HL-60/S4 treated with retinoic acid at 250 ng/mL for 4 days and 3 days (cell line): Measurements from ENCODE around the gene TMC6.
"Not testable (repeated sequence)": the region's sequence is repeated elsewhere in the genome, so short reads cannot be mapped to it uniquely, and the experiment has no call there.

Experiments used
- in situ Hi-C: fragments of 300-500 bp; cut with MboI; formaldehyde crosslinking; loops from 2 replicates; pipeline ENCODE4 v1.7.0; 2022; ENCODE audit warnings: low sequenced_read_pairs

TMC6 gene

DNA sequence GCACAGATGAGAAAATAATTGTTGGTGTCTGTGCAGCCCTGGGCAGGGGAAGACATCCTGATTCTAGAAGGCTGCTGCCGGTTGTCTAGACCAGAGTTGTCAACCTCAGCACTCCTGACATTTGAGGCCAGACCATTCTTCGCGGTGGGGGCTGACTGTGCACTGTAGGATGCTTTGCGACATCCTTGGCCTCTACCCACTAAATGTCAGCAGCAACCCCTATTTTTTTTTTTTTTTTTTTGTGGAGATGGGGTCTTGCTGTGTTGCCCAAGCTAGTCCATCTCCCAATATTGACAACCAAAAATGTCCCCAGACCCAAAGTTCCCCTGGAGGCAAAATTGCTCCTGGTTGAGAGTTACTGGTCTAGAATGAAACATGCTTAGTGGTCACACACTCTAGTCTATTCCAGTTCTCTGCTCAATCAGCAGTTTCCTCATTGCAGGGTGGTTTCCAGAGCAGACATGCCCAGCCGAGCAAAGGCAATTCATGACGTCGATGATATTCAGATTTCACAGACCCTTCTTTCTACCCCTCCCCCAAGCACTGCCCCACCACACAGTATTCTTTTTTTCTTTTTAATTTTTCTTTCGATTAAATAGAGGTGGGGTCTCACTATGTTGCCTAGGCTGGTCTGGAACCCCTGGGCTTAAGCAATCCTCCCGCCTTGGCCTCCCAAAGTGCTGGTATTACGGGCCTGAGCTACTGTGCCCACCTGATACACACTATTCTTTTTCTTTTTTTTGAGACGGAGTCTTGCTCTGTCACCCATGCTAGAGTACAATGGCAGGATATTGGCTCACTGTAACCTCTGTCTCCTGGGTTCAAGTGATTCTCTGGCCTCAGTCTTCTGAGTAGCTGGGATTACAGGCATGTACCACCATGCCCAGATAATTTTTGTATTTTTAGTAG, 26.6 kb upstream of the TMC6 start:
- in situ Hi-C loops = no loop called here

GRCh38 chr17:78151514-78152008, 23.0 kb upstream of the TMC6 start:
- in situ Hi-C loops = no loop called here

DNA sequence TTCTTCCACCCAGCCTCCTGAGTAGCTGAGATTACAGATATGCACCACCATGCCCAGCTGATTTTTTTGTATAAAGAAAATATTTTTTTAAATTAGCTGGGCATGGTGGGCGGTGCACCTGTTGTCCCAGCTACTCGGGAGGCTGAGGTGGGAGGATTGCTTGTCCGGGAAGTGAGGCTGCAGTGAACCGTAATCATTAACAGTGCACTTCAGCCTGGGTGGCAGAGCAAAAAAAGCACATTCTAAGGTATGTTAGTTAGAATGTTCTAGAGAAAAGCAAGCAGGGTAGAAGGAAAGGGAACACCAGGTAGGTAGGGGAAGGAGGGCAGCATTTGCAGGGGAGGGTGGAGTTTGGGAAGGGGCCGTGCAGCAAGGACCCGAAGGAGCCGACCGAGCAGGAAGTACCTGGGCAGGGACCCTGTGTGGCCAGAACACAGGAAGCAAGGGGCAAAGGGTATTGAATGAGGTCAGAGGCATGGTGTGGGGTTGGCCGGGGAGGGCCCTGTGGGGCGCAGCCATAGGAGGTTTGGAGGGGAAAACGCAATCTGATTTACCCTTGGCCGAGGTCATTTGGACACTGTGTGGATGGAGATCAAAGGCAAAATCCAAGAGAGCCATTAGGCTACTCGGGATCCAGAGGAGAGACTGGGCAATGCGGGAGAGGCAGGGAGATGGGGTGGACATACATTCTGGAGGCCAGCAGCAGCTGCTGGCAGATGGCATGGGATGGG, 19.9 kb upstream of the TMC6 start:
- in situ Hi-C loops = no loop called here

GRCh38 chr17:78147315-78147998, 18.9 kb upstream of the TMC6 start:
- in situ Hi-C loops = no loop called here

DNA sequence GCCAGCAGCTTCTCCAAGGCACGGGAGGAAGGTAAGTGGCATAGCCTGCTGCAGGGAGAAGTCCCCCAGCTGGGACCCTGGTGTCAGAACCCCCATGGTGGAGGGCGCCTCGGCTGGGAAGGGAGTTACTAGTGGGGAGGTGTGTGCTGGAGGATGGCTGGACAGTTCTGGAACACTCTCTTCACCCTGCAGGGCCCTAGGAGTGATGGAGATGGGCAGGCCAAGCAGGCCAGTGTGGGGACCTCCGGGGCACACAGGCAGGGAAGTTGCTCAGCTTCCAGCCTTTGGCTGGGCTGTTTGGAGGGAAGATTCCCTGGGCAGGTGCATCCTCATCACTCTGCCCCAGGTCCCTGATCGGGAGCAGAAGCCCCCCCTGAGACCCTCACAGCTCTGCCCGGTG, 18.3 kb upstream of the TMC6 start:
- in situ Hi-C loops = no loop called here

DNA sequence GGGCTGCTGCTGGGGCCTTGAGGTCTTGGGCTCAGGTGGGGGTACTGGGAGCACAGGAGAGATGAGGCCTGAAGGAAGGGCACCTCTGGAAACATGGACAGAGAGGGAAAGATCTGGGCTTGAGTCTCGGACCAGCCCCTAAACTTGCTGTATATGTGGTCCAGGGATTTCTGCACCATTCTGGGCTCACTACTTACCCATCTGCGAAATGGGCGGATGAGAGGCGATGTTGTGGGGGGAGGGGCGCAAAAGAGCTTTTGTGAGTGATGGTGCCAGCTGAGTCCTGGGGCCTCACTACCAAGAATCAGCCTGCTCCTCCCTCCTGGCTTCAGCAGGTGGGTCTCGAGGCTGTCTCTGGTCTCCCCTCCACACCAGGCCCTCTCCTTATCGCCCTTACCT, 17.9 kb upstream of the TMC6 start:
- in situ Hi-C loops = no loop called here

DNA sequence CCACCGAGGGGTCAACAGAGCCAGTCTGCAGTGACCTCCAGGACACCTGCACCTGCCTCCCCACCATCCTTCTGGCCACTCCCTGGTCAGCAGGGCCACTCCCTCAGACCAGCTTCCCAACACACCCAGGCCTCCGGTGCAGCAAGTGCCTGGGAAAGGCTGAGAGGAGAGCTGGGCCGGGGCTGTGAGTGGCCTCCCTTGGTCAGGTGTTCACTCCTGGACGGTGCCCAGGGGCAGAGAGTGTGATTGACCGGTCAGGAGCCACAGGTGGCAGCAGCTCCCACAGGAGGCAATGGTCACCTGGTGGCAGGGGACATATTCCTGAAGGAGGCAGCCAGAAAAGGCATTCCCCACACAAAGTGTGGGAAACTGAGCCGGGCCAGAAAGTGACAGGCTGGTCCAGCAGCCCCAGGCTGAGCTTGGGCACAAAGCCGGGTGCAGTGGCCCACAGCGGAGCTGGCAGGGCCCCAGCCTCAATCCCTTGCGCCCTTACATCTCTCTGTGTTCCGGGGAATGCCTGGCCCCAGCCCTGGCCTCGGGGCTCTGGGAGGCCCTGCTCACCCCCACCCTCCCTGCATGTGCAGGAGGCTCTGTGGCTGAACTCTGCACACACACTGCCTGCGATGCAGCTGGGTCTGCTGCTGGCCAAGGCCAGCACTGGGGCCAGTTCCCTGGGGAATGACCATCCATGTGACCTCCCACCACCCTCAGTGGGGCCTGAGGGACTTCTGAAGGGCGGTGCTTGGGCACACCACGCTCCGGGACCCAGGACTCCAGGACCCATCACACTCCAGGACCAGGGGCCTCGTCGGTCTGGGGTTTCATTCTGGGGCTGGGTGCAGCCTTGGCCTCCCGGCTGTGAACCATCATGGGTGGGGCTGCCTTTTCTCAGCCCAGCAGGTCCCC, 16.4 kb upstream of the TMC6 start:
- in situ Hi-C loops = no loop called here

GRCh38 chr17:78144147-78144719, 15.7 kb upstream of the TMC6 start:
- in situ Hi-C loops = no loop called here

GRCh38 chr17:78143214-78144146, 14.9 kb upstream of the TMC6 start:
- in situ Hi-C loops = no loop called here

GRCh38 chr17:78142119-78142861, 13.7 kb upstream of the TMC6 start:
- in situ Hi-C loops = no loop called here

DNA sequence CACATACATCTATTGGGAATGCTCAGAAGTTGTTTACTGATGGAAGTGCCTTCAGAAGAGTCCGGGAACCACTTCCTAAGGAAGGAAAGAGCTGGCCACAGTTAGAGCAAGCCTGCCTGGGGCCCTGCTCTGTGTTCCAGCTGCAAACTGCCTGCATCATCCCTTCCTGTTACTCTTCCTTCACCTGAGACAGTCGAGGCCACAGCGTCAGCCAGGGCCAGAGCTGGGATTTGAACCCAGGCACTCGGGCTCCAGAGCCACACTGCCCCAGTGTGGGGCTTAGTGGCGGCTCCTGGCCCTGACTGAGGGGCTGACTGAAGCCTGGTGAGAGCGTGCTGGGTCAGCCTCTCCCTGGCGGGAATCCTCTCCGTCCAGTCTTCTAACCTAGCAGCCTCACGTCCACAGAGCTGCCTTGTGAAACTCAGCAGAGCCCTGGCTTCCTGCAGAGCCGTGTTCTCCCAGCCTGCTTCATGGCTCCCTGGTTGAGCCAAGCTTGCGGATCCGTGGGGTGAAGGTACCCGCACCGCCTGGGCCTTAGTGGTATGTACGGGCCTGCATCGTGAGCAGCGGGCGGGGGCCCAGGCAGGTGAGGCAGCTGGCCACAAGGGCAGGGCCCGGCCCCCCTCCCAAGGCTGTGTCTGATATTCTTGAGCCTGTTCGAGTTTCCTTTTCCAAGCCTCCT, 13.0 kb upstream of the TMC6 start:
- in situ Hi-C loops = no loop called here

DNA sequence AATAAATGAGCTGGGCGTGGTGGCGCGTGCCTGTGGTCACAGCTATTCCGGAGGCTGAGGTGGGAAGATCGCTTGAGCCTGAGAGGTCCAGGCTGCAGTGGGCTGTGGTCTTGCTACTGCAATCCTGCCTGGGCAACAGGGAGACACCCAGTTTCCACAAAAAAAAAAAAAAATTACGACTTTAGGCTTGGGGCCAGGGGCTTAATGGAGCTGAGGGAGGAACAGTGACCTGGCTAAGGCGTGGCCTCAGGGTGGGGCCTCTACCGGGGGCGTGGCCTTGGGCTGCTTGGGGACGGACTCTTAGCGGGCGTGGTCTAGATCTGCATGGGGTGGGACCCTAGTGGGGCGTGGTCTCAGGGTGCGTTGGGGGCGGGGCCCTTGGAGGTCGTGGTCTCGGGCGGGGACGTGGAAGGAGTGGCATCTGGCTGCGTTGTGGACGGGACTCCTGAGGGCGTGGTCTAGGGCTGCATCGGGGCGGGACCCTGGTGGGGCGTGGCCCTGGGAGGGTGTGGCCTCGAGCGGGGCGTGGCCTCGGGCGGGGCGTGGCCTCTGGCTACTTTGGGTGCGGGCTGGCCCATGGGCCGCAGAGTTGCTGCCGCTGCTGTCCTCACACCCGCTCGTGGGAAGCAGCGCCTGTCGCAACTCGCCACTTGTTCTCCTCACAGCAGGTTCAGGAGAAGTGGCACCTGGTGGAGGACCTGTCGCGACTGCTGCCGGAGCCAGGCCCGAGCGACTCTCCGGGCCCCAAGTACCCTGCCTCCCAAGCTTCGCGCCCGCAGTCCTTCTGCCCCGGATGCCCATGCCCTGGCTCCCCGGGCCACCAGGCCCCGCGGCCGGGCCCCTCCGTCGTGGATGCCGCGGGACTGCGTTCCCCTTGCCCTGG, 11.9 kb upstream of the TMC6 start:
- in situ Hi-C loops = no loop called here

DNA sequence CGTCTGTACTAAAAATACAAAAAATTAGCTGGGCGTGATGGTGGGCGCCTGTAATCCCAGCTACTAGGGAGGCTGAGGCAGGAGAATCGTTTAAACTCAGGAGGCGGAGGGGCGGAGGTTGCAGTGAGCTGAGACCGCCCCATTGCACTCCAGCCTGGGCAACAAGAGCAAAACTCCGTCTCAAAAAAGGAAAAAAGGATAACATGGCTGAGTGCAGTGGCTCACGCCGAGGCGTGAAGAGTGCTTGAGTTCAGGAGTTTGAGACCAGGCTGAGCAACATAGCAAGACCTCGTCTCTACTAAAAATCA, 11.3 kb upstream of the TMC6 start:
- in situ Hi-C loops = not testable (repeated sequence)

DNA sequence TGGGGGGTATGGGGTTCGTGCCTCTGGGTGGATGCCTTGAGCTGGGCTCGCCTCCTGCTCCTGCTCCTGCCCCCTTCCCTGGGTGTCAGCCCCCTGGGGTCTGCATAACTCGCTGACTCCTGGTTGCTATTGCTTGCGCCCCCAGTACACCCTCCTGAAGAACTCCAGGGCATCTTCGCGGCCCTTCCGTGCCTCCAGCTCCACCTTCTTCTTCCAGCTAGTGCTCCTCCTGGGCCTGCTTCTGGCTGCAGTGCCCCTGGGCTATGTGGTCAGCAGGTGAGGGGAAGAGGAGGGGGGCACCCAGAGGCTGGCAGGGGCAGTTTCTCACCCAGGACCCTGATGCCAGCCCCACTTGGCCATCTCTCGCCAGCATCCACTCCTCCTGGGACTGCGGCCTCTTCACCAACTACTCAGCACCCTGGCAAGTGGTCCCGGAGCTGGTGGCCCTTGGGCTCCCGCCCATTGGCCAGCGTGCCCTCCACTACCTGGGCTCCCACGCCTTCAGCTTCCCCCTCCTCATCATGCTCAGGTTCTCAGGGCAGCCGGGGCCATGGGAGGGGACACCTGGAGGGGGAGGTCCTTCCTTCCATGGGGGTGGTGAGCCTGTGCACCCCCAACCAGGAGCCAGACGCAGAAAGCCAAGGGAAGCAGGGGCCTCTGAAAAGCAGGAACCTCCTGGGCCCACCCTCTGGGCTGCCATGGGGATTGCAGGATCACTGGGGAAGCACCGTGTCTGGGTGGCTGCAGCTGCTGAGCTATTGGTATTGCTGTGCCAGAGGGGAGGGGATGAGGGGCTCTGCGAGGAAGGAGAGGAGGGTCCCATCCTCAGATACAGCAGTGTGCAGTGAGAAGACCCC, 9.9 kb upstream of the TMC6 start:
- in situ Hi-C loops = no loop called here

GRCh38 chr17:78137392-78138203, 9.0 kb upstream of the TMC6 start:
- in situ Hi-C loops = no loop called here
